Subcutaneous adipose tissue (tissue), 4 donors: ENCODE measurements around the gene IGF1R. TPM values are rescaled to one million over a fixed set of nuclear protein-coding genes. Genes with fewer than 3 reads are reported as not detected.

Experiments
- total RNA-seq, 4 donors: library from RNA; depleted of rRNA; stranded (reverse); fragments of >200 nt; gene quantifications; one replicate each; pipeline ENCODE4 v1.1.0, GENCODE V29; 2016
- TF ChIP-seq, protein P1 (sequence below): fragments of 450-650 bp; IDR thresholded peaks from one replicate; pipeline ENCODE4 v1.5.1; 2016; ENCODE audit warnings: low read depth, mild to moderate bottlenecking, control low read depth, antibody characterized with exemption, moderate library complexity

IGF1R gene
- total RNA-seq, 4 donors from 2014 or later: 27.4 to 53.7 (median 49.7) TPM

GRCh38 chr15:98809273-98809672, 160.9 kb downstream of the IGF1R start:
- TF ChIP-seq, protein P1, sequence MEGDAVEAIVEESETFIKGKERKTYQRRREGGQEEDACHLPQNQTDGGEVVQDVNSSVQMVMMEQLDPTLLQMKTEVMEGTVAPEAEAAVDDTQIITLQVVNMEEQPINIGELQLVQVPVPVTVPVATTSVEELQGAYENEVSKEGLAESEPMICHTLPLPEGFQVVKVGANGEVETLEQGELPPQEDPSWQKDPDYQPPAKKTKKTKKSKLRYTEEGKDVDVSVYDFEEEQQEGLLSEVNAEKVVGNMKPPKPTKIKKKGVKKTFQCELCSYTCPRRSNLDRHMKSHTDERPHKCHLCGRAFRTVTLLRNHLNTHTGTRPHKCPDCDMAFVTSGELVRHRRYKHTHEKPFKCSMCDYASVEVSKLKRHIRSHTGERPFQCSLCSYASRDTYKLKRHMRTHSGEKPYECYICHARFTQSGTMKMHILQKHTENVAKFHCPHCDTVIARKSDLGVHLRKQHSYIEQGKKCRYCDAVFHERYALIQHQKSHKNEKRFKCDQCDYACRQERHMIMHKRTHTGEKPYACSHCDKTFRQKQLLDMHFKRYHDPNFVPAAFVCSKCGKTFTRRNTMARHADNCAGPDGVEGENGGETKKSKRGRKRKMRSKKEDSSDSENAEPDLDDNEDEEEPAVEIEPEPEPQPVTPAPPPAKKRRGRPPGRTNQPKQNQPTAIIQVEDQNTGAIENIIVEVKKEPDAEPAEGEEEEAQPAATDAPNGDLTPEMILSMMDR: no peak

- TF ChIP-seq, protein P1: no peak
These were observed 164.5 kb downstream of the IGF1R start for GRCh38 chr15:98812716-98813446.

- TF ChIP-seq, protein P1: no peak
These were observed 165.6 kb downstream of the IGF1R start for GRCh38 chr15:98813951-98814350.

GRCh38 chr15:98815207-98815606, 166.9 kb downstream of the IGF1R start:
- TF ChIP-seq, protein P1: no peak

DNA sequence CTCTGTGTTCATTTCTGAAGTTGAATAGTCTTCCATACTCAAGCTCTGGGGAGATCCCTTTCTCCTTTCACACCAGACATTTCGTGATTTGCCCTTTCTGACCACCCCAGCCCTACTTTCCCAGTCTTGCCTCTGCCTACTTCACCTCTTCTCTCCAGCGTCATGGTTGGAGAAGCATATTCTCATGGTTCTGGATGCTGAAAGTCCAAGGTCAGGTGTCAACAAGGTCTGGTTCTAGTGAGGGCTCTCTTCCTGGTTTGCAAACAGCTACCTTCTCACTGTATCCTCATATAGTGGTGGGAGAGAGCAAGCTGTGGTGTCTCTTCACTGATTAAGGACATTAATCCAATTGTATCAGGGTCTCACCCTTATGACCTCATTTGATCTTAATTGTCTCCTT, 169.4 kb downstream of the IGF1R start:
- TF ChIP-seq, protein P1: no peak

- TF ChIP-seq, protein P1: no peak
These were observed 174.7 kb downstream of the IGF1R start for GRCh38 chr15:98823012-98823458.

DNA sequence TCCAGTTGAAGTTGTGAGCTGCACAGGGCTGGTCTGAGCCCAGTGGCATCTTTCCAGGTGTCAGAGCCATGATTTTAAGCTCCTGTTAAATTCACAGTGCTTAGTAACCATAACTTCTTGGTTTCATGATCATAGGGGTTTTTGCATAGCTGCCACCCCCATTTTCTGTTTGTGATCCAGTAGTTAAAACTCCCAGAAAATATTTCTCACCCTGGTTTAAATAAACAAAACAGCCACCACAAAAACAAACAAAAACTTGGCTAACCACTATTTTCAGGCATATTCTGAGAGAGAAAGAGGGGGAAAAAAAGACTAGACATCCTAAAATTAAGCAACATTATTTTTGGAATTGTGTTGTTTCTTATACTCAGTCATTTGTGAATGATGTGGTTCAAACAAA, 175.3 kb downstream of the IGF1R start:
- TF ChIP-seq, protein P1: no peak
